SK-N-SH treated with all-trans-retinoic acid at 6 μM for 48 hours (cell line): Measurements from ENCODE around the gene EAF1.
"Not testable (repeated sequence)": the region's sequence is repeated elsewhere in the genome, so short reads cannot be mapped to it uniquely, and the experiment has no call there.

Experiments used
- ATAC-seq: fragments of 200-7000 bp; cut with Tn5 transposase; 3 replicates; pipeline ENCODE4 v1.9.1; 2020; ENCODE audit warnings: mild to moderate bottlenecking, moderate library complexity
- ARNTL ChIP-seq: fragments of 450-650 bp; formaldehyde crosslinking; IDR thresholded peaks from 2 replicates; pipeline ENCODE4 v1.5.0; 2020; ENCODE audit warnings: low read depth, mild to moderate bottlenecking, moderate library complexity, borderline replicate concordance
- BACH2 ChIP-seq: fragments of 250-450 bp; sonication (Bioruptor Pico); IDR thresholded peaks from 2 replicates; pipeline ENCODE4 v1.9.0; 2021; ENCODE audit warnings: mild to moderate bottlenecking, borderline replicate concordance
- CSDC2 ChIP-seq: fragments of 250-450 bp; sonication (Bioruptor Pico); IDR thresholded peaks from 2 replicates; pipeline ENCODE4 v1.5.0; 2020; ENCODE audit warnings: mild to moderate bottlenecking, moderate library complexity
- ESRRG ChIP-seq: fragments of 250-450 bp; sonication (Bioruptor Pico); IDR thresholded peaks from 2 replicates; pipeline ENCODE4 v1.6.1; 2021; ENCODE audit warnings: mild to moderate bottlenecking
- ISL1 ChIP-seq: fragments of 250-450 bp; sonication (Bioruptor Pico); IDR thresholded peaks from 2 replicates; pipeline ENCODE4 v2.1.2; 2022; ENCODE audit warnings: mild to moderate bottlenecking, moderate library complexity
- OSR1 ChIP-seq: fragments of 250-450 bp; sonication (Bioruptor Pico); IDR thresholded peaks from 2 replicates; pipeline ENCODE4 v1.8.0; 2022; ENCODE audit warnings: moderate library complexity, mild to moderate bottlenecking, inconsistent platforms
- PATZ1 ChIP-seq: fragments of 250-450 bp; sonication (Bioruptor Pico); IDR thresholded peaks from 2 replicates; pipeline ENCODE4 v1.8.0; 2020; ENCODE audit warnings: mild to moderate bottlenecking, moderate library complexity, borderline replicate concordance
- RARB ChIP-seq: fragments of 250-450 bp; sonication (Bioruptor Pico); IDR thresholded peaks from 2 replicates; pipeline ENCODE4 v1.8.0; 2021; ENCODE audit warnings: mild to moderate bottlenecking, moderate library complexity
- SNAI2 ChIP-seq: fragments of 250-450 bp; sonication (Bioruptor Pico); IDR thresholded peaks from 2 replicates; pipeline ENCODE4 v1.5.0; 2020; ENCODE audit warnings: mild to moderate bottlenecking, moderate library complexity
- TCF4 ChIP-seq: fragments of 250-450 bp; sonication (Bioruptor Pico); IDR thresholded peaks from 2 replicates; pipeline ENCODE4 v1.8.0; 2021; ENCODE audit warnings: mild to moderate bottlenecking, moderate library complexity, borderline replicate concordance
- TSHZ2 ChIP-seq: fragments of 250-450 bp; sonication (Bioruptor Pico); IDR thresholded peaks from 2 replicates; pipeline ENCODE4 v1.5.0; 2020; ENCODE audit warnings: mild to moderate bottlenecking, moderate library complexity
- ZC3H10 ChIP-seq: fragments of 250-450 bp; sonication (Bioruptor Pico); IDR thresholded peaks from 2 replicates; pipeline ENCODE4 v1.5.1; 2021; ENCODE audit warnings: mild to moderate bottlenecking, moderate library complexity
- ZFP3 ChIP-seq: fragments of 250-450 bp; sonication (Bioruptor Pico); IDR thresholded peaks from 2 replicates; pipeline ENCODE4 v1.5.0; 2020; ENCODE audit warnings: mild to moderate bottlenecking, moderate library complexity
- ZFP30 ChIP-seq: fragments of 450-650 bp; formaldehyde crosslinking; IDR thresholded peaks from 2 replicates; pipeline ENCODE4 v1.5.0; 2022; ENCODE audit warnings: mild to moderate bottlenecking, moderate library complexity
- ZNF565 ChIP-seq: fragments of 450-650 bp; formaldehyde crosslinking; conservative IDR thresholded peaks from 2 replicates; pipeline ENCODE4 v1.5.0; 2020; ENCODE audit warnings: low read depth, mild to moderate bottlenecking, moderate library complexity
- ZNF70 ChIP-seq: fragments of 450-650 bp; formaldehyde crosslinking; IDR thresholded peaks from 2 replicates; pipeline ENCODE4 v1.5.0; 2020; ENCODE audit warnings: mild to moderate bottlenecking, moderate library complexity
- ZNF8 ChIP-seq: fragments of 450-650 bp; formaldehyde crosslinking; IDR thresholded peaks from 2 replicates; pipeline ENCODE4 v1.5.0; 2020; ENCODE audit warnings: mild to moderate bottlenecking, moderate library complexity
- TF ChIP-seq, protein P1 (sequence below): fragments of 250-450 bp; sonication (Bioruptor Pico); IDR thresholded peaks from 2 replicates; pipeline ENCODE4 v1.8.0; 2021; ENCODE audit warnings: low read depth, mild to moderate bottlenecking, moderate library complexity, borderline replicate concordance
- TF ChIP-seq, protein P2 (sequence below): fragments of 250-450 bp; sonication (Bioruptor Pico); IDR thresholded peaks from 2 replicates; pipeline ENCODE4 v1.5.1; 2021; ENCODE audit warnings: mild to moderate bottlenecking, moderate library complexity
- TF ChIP-seq, protein P3 (sequence below): fragments of 250-450 bp; sonication (Bioruptor Pico); IDR thresholded peaks from 2 replicates; pipeline ENCODE4 v1.5.1; 2020; ENCODE audit warnings: low read depth, mild to moderate bottlenecking, moderate library complexity

The EAF1 gene

GRCh38 chr3:15409774-15410173 lies 17.6 kb upstream of the EAF1 start:
- TF ChIP-seq TCF4 (CRISPR knock-in tag) (no peak), CSDC2 (CRISPR knock-in tag) (no peak), ISL1 (CRISPR knock-in tag) (no peak), RARB (CRISPR knock-in tag) (no peak), ZNF565 (CRISPR knock-in tag) (no peak), SNAI2 (CRISPR knock-in tag) (no peak), ZFP3 (CRISPR knock-in tag) (no peak), BACH2 (CRISPR knock-in tag) (no peak), ZFP30 (CRISPR knock-in tag) (no peak), ZC3H10 (no peak), TSHZ2 (CRISPR knock-in tag) (no peak)
- ATAC-seq: no peak

DNA sequence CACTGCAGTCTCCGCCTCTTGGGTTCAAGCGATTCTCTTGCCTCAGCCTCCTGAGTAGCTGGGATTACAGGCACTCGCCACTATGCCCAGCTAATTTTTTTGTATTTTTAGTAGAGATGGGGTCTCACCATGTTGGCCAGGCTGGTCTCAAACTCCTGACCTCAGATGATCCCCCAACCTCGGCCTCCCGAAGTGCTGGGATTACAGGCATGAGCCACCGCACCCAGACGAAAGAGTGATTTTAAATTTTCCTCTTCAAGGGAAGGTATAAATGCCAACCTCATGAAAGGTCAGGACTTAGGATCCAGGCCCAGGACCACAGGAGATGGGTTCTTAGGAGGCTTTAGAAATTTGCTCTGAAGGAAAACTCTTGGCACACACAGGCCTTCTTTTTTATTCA lies 16.4 kb upstream of the EAF1 start:
- not testable (repeated sequence) for ATAC-seq

GRCh38 chr3:15420871-15421270 lies 6.5 kb upstream of the EAF1 start:
- TF ChIP-seq, protein P1, sequence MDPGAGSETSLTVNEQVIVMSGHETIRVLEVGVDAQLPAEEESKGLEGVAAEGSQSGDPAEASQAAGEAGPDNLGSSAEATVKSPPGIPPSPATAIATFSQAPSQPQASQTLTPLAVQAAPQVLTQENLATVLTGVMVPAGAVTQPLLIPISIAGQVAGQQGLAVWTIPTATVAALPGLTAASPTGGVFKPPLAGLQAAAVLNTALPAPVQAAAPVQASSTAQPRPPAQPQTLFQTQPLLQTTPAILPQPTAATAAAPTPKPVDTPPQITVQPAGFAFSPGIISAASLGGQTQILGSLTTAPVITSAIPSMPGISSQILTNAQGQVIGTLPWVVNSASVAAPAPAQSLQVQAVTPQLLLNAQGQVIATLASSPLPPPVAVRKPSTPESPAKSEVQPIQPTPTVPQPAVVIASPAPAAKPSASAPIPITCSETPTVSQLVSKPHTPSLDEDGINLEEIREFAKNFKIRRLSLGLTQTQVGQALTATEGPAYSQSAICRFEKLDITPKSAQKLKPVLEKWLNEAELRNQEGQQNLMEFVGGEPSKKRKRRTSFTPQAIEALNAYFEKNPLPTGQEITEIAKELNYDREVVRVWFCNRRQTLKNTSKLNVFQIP: no peak
- TF ChIP-seq ZNF70 (CRISPR knock-in tag) (no peak), ARNTL (no peak), CSDC2 (CRISPR knock-in tag) (no peak), OSR1 (CRISPR knock-in tag) (no peak), ZC3H10 (no peak), PATZ1 (no peak), TSHZ2 (CRISPR knock-in tag) (no peak), ZFP3 (CRISPR knock-in tag) (no peak)
- TF ChIP-seq, protein P2, sequence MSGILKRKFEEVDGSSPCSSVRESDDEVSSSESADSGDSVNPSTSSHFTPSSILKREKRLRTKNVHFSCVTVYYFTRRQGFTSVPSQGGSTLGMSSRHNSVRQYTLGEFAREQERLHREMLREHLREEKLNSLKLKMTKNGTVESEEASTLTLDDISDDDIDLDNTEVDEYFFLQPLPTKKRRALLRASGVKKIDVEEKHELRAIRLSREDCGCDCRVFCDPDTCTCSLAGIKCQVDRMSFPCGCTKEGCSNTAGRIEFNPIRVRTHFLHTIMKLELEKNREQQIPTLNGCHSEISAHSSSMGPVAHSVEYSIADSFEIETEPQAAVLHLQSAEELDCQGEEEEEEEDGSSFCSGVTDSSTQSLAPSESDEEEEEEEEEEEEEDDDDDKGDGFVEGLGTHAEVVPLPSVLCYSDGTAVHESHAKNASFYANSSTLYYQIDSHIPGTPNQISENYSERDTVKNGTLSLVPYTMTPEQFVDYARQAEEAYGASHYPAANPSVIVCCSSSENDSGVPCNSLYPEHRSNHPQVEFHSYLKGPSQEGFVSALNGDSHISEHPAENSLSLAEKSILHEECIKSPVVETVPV (CRISPR knock-in tag): no peak
- ATAC-seq: no peak

DNA sequence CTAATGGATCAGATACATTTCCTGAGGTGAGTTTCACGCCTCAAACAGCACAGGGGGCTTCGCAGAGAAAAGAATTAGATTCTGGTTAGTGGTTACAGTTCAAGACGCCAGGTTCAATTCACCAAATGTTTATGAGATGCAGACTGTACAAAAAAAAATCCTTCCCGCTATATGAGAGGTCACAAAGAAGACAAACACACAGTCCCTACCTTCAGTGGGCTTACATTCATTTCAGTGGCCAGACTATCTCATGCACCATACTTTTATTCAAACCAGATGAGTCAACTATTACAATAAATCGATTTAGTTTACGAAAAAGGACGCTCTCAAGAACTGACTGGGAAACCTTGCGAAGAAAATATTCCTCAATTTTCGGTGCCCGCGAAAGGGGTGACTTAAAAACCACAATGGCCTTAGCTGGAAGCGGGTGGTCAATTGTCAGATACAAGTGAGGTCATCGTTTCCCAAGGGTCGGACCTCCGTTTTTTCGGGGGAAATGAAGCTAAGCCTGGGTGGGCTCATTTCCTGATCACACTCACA lies 749 bp upstream of the EAF1 start:
- ATAC-seq: no peak
- TF ChIP-seq, protein P1: no peak
- no peak for TF ChIP-seq ZFP3 (CRISPR knock-in tag)
- TF ChIP-seq ZFP30 (CRISPR knock-in tag): no peak
- TF ChIP-seq ESRRG: no peak
- no peak for TF ChIP-seq CSDC2 (CRISPR knock-in tag)
- TF ChIP-seq, protein P3, sequence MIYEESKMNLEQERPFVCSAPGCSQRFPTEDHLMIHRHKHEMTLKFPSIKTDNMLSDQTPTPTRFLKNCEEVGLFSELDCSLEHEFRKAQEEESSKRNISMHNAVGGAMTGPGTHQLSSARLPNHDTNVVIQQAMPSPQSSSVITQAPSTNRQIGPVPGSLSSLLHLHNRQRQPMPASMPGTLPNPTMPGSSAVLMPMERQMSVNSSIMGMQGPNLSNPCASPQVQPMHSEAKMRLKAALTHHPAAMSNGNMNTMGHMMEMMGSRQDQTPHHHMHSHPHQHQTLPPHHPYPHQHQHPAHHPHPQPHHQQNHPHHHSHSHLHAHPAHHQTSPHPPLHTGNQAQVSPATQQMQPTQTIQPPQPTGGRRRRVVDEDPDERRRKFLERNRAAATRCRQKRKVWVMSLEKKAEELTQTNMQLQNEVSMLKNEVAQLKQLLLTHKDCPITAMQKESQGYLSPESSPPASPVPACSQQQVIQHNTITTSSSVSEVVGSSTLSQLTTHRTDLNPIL (CRISPR knock-in tag): no peak
- TF ChIP-seq ZNF8 (CRISPR knock-in tag): no peak
- no peak for TF ChIP-seq ZNF565 (CRISPR knock-in tag)
- no peak for TF ChIP-seq SNAI2 (CRISPR knock-in tag)
- TF ChIP-seq ZC3H10: no peak
- TF ChIP-seq ISL1 (CRISPR knock-in tag): no peak
- TF ChIP-seq TCF4 (CRISPR knock-in tag): no peak
- no peak for TF ChIP-seq ARNTL
